ENCODE data around the gene DLG4.

DNA sequence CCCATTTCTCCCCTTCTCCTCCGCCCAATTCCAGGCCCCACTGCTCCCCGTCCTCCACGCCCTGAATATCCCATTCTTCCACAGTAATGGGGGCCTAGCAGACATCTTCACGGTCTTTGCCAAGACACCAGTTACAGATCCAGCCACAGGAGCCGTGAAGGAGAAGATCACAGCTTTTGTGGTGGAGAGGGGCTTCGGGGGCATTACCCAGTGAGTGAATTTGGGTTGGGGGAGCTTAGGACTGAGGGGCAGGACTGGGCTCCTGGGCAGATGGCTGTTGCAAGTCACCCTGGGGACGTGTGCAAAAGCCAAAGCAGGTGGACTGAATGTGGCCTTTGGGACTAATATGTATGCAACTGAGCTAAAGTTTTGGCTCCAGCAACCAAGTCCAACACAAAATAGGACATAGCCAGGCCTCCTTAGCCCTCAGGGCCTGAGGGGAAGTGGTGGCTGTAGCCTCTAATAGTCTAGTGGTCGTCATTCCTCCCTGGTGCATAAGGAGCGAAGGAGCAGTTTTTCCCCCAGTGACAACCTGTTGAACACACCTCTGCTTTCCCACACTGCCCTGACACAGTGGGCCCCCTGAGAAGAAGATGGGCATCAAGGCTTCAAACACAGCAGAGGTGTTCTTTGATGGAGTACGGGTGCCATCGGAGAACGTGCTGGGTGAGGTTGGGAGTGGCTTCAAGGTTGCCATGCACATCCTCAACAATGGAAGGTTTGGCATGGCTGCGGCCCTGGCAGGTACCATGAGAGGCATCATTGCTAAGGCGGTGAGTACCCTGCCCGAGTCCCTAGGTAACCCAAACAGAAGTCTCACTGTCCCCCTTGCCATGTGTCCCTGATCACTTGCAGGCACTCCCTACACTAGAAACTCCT lies 2.7 kb upstream of the DLG4 start:
- TF ChIP-seq, protein P1, sequence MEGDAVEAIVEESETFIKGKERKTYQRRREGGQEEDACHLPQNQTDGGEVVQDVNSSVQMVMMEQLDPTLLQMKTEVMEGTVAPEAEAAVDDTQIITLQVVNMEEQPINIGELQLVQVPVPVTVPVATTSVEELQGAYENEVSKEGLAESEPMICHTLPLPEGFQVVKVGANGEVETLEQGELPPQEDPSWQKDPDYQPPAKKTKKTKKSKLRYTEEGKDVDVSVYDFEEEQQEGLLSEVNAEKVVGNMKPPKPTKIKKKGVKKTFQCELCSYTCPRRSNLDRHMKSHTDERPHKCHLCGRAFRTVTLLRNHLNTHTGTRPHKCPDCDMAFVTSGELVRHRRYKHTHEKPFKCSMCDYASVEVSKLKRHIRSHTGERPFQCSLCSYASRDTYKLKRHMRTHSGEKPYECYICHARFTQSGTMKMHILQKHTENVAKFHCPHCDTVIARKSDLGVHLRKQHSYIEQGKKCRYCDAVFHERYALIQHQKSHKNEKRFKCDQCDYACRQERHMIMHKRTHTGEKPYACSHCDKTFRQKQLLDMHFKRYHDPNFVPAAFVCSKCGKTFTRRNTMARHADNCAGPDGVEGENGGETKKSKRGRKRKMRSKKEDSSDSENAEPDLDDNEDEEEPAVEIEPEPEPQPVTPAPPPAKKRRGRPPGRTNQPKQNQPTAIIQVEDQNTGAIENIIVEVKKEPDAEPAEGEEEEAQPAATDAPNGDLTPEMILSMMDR (conservative IDR thresholded peaks at IDR 0.05; ENCODE audit: low read length) = no peak
- no peak for TF ChIP-seq EZH2phosphoT487 (IDR thresholded peaks at IDR 0.05; ENCODE audit: borderline replicate concordance, low read depth, low read length)
